GM21367 (cell line): Measurements from ENCODE around the gene NUDT13.

Experiments used
- ATAC-seq: cut with Tn5 transposase; IDR thresholded peaks from one replicate; pipeline ENCODE4 v1.9.1; 2021; ENCODE audit not compliant: unreplicated experiment

The NUDT13 gene

DNA sequence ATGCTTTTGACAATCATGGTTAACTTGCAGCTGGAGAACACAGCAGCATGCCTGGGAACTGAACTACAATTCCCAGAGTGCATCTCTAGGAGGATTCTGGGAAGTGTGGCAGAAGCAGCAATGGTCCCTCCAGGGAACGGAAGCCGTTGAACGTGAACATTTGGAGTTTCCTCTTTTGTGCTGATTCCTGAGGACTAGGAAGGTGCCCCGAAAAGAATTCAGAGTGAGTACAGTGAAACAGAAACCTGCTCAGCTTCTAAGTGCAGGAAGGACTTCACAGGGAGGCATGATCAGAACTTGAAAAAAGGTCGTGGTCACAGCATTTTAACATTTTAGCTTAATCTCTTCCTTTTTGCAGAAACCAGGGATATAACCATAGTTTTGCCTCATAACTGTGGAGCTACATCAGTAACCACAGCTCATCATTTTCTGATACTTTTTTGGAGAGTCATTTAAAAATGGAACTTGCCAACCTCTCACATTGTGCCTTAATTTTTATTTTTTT, at the start of gene NUDT13:
Gene NUDT13 (plus strand): TSS at position 111 of the 505 bp plus-strand sequence. CDS start 3,911 bp downstream, outside the sequence.
- ATAC-seq = peak; percentile 72

DNA sequence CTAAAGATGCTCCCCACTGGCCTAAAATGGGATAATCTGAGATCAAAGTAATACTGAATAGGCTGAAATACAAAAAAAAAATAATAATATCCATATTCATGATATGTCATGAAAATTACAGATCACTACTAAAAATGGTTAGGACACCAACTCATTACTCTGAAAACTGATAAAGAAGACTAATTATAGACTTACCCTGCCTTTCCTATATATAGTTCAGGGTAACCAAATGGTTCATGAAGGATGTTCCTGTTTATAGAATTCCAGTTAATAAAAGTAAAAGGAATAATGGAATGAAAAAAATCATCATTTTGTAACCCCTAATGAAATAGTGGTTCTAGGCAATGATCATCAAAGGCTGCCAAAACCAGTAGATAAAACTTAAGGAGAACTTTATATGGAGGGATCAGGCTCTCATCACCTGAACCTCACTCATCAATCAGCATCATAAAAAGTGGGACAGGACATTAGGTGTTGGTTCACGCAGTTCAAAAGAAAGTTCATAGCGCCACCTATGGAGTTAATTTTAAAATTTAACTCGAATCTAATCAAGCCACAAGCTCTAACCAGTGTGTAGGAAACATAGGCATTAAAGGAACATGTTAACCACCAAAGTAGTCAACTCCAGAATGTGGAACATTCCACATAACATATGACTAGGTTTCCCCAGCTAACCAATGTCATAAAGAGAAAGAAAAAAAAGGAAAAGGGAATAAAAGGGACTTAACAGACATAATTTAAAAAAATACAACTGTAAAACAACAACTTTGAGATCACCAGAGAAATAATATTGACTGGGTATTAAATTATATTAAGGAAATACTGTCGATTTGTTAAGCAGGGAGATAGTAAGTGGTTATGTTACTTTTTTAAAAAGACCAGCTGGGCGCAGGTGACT, 49.3 kb upstream of the NUDT13 start:
- ATAC-seq = no peak

DNA sequence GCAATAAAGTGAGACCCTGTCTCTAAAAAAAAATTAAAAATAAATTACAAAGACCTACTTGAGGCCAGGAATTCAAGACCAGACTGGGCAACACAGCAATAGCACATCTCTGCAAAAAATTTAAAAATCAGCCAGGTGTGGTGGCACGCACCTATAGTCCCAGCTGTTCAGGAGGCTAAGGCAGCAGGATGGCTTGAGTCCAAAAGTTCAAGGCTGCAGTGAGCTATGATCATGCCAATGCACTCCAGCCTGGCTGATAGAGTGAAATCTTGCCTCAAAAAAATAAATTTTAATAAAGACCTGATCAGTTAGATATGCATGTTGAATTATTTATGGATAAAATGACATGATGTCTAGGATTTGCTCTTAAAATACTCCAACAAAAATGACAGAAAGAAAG, 48.5 kb upstream of the NUDT13 start:
- no peak for ATAC-seq

DNA sequence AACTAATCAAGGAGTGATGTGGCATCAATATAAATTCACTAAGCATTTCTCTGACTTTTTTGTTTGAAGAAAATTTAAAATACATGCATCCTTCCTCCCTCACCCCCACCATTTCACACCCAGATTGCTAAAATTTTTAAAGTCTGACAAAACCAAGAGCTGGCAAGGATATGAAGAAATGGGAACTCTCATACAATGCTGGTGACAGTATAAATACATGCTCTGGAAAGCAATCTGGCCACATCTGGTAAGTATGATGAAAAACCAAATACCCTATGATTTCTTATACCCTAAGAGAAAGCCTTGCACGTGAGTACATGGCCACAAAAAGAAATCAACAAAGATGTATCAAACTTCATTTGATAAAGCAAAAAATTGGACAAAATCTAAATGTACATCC, 44.8 kb upstream of the NUDT13 start:
- no peak for ATAC-seq

DNA sequence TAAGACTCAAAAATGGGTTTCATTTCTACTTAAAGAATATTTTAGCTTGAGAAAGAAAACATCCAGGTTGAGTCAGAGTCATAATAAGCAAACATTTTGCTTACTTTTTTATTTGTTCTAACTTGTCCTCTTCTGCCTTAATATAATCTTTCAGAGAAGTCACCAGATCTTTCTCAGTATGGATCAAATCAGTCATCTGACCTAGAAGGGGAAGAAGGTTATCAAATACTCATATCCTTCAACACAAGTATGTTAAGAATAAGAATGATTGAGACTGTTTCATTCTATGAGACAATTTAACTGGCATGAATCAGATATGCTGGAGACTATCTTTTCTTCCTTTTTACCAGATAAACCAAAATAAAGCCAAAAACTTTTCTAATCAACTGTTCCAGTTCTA, 36.6 kb upstream of the NUDT13 start:
- ATAC-seq = no peak

DNA sequence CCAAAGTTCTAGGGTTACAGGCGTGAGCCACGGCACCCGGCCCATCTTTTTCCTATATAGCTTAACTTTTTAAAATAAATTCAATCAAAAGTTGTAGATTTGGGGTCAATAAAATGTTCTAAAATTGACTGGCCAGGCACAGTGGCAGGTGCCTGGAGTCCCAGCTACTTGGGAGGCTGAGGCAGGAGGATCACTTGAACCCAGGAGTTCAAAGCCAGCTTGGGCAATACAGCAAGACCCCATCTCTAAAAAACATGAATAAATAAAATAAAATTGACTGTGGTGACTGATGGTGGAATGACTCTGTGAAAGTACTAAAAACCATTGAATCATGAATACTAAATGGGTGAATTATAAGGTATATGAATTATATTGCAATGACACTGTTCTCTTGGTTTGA, 34.4 kb upstream of the NUDT13 start:
- no peak for ATAC-seq

DNA sequence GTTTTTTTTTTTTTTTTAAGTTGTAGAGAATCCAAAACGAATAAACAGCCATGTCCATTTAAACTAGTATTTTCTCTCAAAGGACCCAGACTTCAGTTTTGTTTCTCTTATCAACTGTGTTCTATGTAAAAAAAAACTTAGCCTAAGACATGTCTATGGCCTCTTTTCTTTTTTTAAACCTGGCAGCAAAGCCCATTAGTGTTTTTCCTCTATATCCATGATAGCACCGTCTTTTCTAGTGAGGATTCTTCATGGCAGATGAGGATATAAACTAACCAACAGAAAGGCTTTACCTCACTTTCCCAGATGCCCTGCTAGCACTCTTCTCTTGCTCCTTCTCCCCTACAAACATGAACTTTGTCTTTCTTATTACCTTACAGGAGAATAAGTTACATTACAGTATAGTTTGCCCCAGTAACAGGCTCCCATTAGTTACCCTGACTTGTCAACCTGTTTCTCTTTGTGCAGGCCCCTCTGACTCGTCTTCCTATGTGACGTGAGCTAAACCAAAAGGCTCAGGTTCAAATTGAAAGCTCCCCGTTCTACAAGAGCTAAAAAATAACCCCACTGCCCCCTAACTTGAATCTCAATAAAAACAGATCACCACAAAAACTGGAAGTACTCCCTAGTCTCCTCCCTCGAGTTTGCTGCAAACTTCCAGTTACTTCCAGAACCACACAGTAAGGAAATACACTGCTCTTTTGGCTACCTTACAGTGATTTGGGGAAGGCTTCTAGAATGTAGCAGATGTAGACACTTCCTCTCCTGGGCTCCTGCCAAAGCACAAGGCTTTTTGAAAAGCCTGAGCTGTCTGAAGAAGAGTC, 33.7 kb upstream of the NUDT13 start:
- ATAC-seq = no peak

DNA sequence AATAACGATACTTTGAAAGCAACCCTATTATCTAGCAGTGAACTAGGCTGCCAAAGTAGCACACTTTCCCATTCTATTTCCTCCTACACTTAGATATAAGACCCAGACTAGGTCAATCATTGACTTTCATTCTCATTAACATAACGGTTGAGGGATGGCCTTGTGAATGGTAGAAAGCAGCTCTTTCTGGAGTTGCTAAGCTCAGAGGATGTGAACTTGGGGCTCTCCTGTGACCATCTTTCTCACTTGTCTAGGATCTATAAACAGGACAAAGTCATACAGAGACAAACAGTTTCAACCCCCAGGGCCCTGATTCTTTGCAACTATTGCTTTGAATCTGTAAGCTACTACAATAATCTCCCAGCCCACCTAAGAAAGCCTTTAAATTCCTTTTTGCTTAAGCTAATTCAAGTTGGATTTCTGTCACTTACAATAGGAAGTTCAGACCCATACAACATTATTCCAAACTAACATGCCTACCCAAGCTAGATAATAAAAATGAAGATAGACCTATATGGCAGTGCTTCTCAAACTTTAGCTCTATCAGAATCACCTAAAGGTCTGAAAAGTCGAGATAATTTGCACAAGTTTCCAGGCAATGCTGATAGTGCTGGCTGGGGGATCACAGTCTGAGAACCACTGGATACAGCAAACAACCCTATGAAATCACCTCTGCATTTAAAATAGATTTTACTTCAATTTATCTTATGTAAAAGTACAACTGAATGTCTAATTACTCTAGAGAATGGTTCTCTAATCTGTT, 30.3 kb upstream of the NUDT13 start:
- ATAC-seq = no peak

DNA sequence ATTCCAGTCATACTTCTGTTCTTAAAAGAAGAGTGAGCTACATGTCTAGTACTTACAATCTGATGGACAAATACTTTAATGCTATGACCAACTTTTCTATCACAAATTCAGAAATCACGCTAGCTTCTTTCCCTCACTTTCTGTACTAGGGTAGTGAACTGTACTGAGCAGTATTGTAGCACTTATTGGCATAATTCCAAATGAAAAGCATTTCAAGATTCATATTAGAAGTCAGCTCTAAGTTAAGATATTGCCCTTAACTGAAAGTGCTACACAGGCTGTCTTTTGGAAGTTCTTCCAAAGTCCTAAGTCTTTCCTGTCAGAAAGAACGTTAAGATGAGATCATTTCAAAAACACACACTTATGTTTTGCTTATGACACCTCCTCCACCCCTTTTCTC, 27.0 kb upstream of the NUDT13 start:
- no peak for ATAC-seq

DNA sequence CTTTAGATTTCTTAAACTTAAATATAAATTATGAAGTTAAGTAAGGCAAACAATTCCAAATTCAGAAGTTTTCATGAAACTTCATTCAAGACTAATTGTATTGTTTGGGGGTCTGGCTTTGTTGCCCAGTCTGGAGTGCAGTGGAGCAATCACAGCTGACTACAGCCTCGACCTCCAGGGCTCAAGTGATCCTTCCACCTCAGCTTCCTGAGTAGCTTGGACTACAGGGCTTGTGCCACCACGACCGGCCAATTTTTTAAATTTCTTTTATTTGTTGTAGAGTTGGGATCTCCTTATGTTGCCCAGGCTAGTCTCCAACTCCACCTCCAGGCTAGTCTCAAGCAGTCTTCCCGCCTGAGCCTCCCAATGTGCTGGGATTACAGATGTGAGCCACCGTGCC, 26.0 kb upstream of the NUDT13 start:
- ATAC-seq = no peak

DNA sequence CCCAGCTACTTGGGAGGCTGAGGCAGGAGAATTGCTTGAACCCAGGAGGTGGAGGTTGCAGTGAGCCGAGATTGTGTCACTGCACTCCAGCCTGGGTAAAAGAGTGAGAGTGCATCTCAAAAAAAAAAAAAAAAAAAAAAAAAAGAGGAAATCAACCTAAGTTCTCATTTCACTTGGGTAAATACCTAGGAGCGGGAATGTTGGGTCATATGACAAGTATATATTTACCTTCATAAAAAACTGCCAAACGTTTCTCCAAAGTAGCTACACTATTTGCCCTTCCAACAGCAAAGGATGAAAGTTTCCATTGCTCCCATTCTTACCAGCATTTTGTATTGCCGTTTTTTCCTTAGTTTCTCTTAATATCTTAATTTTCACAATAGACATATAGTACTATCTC, 23.4 kb upstream of the NUDT13 start:
- no peak for ATAC-seq

DNA sequence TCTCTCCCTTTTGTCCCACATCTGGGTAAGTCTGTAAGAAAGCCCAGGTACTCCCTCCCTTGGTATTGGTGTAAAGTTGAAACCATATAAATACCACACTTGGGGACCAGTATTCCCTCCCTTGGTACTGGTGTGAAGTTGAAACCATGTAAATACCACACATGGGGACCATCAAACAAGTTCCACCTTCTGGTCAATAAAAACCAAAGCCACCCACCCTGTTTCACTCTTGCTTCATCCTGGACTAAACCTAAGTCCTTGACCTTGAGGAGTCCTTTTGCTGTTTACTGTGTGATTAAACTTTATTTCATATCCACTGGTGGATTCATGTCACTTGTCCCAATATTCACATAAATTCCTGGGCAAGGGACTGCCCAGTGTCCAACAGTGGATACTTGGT, 22.0 kb upstream of the NUDT13 start:
- ATAC-seq = no peak

DNA sequence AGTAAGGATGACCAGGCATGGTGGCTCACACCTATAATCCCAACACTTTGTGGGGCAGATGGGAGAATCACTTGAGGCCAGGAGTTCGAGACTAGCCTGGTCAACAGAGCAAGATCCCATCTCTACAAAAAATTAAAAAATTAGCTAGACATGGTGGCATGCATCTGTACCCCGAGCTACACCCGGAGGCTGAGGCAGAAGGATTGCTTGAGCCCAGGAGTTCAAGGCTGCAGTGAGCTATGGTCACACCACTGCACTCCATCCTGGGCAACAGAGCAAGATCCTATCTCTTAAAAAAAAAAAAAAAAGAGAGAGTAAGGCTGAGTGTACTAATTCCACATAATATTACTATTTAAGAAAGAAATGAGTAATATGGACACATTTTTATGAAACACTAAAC, 17.4 kb upstream of the NUDT13 start:
- no peak for ATAC-seq

DNA sequence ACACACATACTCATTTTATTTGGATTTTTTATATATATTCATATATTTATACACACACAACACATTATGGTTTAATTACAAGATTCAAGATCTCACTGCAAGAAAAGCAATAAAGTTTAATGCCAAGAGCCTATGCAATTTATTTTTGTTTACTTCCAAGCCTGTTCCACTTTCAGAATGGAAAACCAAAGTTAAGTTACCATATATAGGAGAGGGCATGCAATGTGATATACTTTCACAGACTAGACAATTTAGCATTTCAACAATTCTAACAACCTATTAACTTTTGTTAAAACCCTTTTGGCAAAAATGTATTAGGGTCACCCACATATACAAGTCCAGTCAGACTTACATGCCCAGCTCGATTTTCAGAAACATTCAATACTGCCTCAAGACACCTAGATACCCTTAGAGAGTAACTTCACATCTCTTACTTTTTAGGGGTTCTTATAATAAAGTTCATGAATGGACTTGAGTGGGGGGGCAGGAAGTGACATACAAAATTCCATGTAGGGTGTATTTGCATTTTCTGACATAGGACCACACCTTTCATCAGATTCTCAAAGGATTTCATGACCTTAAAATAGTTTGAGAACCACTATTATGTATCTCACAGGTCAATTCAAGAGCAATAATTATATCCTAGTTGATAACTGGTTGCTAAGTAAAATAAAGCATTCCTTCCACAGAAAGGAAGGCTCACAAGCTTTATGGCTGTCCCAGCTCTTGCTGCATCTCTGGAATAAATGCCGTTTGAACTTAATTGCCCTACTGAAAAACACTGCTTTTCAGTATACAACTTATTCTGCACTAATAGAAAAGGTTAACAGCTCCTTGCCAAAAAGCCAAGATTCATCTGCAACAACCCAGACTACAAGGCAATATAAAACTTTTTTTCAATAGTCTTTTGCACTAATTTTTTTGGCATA, 16.1 kb upstream of the NUDT13 start:
- no peak for ATAC-seq

DNA sequence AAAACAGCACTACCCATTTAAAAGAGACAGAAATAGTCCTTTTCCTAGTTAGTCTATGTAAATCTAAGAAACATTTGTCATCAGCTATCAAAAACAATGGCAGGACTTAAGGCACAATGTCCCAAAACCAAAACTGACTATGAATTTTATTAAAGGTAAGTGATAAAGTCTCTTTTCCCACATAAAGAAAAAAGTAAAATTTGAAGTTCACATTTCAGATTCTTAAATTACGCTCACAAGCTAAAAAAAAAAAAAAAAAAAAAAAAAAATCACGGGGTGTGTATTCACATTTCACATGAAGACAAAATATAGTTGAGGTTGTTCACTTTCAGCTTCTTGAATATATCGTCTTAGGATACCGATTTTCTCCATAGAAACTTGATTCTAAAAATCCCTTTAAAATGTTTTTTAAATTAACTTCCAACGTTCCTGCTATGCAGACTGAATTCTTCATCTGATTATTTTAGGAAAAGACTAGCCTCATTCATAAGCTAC, 15.2 kb upstream of the NUDT13 start:
- no peak for ATAC-seq

DNA sequence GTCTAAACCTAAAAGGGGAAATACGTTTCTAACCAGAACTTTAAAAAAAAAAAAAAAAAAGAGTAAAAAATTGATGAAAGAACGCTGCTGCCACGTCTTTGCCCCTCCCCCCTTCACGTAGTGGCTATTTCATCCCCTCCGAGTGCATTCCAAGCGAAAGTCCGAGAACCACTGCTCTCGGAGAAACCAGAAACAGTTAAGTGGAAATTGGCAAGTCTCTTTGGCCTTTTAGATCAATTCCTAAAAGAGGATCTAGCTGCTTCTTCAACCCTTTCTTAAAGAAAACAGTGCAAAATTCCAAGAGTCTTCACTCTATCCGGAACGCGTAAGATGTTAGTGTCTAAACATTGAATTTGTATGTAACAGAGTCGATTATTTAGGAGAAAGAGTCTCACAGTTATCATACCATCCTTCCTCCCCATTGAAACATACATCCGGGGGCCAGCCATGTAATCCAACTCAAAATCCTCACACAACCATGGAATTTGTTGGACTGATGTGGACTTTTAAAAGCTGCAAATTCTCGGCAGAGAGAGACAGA, 14.7 kb upstream of the NUDT13 start:
- no peak for ATAC-seq

DNA sequence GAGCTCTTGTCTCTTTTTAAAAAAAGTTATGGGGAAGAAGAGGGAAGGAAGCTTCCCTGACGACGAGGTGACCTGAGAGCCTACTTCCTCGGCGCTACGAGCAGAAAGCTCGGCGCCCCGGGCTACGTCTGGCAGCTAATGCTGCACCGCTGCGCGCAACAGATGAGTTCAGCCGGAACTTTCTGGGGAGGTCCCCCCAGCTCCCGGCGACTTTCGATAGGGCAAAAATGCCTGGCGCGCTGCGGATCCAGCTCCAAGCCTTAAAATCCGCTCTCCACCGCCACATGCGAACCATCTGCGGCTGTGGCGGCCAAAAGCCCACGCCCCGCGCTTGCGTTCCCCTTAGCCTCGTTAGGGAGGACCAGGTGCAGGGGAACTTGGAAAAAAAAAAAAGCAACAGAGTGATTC, 14.2 kb upstream of the NUDT13 start:
- peak; percentile 22 for ATAC-seq

DNA sequence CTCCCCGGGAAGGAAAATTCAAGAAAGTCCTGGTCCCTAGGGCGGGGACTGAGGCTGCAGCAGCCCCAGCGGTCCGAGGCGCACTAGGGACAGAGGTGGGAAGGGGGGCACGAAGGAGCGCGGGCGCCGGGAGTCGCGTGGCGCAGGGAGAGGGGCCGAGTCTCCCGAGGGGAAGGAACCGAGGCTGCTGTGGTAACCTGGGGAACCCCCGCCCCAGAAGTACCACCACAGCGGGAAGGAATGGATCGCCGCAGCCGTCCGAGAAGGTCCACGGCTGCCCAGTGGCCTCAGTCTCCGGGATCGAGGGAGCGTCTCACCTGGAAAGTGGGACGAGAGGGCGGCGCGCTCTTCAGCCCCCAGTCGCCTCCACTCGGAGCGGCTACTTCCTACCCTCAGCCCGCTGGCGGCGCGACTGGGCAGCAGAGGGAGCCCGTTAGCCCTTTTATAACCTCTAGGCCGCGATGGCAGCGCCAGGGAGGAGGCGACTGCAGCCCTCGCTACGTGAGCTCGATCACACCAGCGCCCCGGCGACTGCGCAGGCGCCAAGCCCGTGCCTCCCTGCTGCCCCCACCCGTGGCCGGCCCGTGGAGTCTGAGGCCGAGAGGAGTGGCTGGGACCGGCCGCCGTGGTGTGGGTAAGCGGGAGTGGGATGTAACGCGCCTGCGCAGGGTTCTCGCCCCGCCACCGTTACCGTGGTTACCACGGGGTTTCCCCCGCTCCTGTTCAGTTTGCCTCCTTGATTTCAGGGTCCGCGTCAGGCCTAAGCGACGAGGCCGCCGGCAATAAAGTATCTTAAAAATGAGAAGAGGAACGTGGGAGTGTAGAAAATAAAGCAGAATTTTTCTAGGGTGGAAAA, 13.6 kb upstream of the NUDT13 start, which contains the start of gene P4HA1:
Gene P4HA1 (minus strand): TSS at position 418 of the 856 bp plus-strand sequence. CDS start 21,983 bp downstream, outside the sequence.
- ATAC-seq = peak; percentile 78

DNA sequence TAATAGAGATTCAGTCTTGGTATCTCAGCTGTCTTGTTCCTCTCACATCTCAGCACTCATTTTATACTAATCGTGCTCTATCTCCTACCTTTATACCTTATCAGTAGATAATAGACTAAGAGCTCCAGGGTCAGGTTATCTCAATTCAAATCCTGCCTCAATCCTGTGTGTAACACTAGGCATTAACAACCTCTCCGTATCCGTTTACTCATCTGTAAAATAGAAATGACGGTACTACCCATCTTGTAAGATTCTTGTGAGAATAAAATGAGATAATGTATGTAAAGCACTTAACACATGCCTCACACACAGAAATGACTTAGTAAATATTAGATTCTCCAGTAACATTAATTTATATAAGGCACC, 13.0 kb upstream of the NUDT13 start:
- no peak for ATAC-seq
